Measurements from ENCODE around the gene MGAT4A.

MGAT4A gene

DNA sequence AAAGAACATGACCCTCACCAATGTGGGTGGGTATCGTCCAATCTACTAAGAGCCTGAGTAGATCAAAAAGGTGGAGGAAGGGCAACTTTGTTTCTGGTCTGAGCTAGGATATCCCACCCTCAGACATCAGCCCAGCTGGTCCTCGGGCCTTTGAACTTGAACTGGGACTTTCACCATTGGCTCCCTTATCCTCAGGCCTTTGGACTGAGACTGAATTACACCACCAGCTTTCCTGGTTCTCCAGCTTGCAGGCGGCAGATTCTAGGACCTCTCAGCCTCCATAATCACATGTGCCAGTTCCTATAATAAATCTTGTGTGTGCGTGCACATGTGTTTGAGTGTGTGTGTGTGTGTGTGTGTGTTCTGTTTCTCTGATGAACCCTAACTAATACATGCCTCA lies 10.6 kb downstream of the MGAT4A start:
- no peak overlapping the region for H3K4me3 ChIP-seq (ENCODE audit: low read length)
- TF ChIP-seq, protein P1, sequence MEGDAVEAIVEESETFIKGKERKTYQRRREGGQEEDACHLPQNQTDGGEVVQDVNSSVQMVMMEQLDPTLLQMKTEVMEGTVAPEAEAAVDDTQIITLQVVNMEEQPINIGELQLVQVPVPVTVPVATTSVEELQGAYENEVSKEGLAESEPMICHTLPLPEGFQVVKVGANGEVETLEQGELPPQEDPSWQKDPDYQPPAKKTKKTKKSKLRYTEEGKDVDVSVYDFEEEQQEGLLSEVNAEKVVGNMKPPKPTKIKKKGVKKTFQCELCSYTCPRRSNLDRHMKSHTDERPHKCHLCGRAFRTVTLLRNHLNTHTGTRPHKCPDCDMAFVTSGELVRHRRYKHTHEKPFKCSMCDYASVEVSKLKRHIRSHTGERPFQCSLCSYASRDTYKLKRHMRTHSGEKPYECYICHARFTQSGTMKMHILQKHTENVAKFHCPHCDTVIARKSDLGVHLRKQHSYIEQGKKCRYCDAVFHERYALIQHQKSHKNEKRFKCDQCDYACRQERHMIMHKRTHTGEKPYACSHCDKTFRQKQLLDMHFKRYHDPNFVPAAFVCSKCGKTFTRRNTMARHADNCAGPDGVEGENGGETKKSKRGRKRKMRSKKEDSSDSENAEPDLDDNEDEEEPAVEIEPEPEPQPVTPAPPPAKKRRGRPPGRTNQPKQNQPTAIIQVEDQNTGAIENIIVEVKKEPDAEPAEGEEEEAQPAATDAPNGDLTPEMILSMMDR (conservative IDR thresholded peaks at IDR 0.05; ENCODE audit: low read length) = no peak
- no peak for DNase-seq (ENCODE audit: low read depth)

DNA sequence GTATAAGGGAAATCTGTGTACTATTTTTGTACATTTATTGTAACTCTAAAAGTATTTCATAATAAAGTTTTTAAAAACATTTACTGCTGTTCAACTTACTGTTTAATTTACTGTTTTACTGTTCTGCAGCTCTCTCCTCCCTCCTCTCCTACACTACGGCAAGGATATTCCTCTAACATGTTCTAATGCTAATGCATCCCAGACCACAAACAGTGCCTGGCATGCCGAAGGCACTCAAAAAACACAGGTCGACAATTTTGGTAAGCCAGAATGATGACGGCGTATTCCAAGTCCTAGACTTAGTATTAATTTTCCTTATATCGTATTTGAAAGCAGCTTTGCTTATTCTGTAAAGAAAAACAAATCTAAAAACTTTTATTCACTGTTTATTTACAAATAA lies 13.3 kb downstream of the MGAT4A start:
- no peak overlapping the region for H3K4me3 ChIP-seq (ENCODE audit: low read length)
- DNase-seq (ENCODE audit: low read depth) = no peak
- TF ChIP-seq, protein P1 (conservative IDR thresholded peaks at IDR 0.05; ENCODE audit: low read length) = no peak

DNA sequence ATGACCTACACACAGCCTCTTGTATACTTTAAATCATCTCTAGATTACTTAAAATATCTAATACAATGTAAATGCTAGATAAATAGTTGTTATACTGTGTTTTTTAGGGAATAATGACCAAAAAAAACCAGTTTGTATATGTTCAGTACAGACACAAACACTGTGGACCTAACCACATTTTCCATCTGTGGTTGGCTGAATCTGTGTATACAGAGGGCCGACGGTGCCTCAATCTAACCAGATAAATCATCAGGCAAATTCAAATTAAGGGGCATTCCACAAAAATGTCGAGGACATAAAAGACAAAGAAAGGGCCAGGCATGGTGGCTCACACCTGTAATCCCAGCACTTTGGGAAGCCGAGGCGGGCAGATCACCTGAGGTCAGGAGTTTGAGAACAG lies 14.1 kb downstream of the MGAT4A start:
- no peak for DNase-seq (ENCODE audit: low read depth)
- TF ChIP-seq, protein P1 (conservative IDR thresholded peaks at IDR 0.05; ENCODE audit: low read length) = no peak
- no peak overlapping the region for H3K4me3 ChIP-seq (ENCODE audit: low read length)

DNA sequence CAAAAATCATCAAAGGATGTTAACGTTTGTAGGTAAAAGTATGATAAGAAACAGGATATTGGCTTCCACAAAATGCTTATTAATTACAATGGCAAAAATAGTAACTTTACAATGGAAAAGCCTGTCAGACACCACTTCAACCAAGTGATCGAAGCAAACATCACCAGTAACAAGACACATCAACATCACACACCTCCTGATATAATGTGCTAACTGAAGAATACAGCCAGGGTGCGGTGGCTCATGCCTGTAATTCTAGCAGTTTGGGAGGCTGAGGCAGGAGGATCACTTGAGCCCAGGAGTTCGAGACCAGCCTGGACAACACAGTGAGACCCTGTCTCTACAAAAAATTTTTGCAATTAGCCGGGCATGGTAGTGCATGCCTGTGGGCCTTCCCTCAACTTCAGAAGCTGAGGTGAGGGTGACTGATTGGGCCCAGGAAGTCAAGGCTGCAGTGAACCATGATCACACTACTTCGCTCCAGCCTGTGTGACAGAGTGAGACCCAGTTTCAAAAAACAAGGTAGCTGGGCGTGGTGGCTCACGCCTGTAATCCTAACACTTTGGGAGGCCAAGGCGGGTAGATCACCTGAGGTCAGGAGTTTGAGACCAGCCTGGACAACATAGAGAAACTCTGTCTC lies 15.0 kb downstream of the MGAT4A start:
- no peak for DNase-seq (ENCODE audit: low read depth)

DNA sequence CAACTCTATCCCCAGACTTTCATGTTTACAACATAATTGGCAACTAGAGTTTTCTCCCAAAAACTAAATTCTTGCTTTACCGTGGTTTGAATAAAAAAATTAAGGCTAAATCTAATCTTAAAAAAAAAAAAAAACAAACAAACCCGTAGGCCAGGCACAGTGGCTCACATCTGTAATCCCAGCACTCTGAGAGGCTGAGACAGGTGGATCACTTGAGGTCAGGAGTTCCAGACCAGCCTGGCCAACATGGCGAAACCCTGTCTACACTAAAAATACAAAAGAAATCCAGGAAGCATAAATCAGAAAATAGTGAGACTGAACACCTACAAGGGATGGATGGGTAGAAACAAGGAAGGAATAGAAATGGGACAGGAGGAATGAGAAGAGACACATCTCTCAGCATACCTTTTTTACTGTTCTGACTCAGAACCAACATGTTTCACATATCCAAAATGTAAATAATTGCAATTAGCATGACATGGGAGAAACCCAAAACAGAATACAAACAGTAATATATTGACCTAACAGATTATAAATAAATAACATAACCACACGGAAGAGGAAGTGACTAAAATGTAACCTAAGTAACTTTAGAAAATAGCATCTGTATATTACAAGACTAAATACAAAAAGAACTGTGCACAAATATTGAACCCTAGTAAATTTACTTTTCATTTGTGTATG lies 17.5 kb downstream of the MGAT4A start:
- no peak overlapping the region for H3K4me3 ChIP-seq (ENCODE audit: low read length)
- TF ChIP-seq, protein P1 (conservative IDR thresholded peaks at IDR 0.05; ENCODE audit: low read length) = no peak
- no peak for DNase-seq (ENCODE audit: low read depth)

More for the DNA sequence above, 15.0 kb downstream of the MGAT4A start:
- TF ChIP-seq, protein P1 (conservative IDR thresholded peaks at IDR 0.05; ENCODE audit: low read length) = no peak
- no peak overlapping the region for H3K4me3 ChIP-seq (ENCODE audit: low read length)

DNA sequence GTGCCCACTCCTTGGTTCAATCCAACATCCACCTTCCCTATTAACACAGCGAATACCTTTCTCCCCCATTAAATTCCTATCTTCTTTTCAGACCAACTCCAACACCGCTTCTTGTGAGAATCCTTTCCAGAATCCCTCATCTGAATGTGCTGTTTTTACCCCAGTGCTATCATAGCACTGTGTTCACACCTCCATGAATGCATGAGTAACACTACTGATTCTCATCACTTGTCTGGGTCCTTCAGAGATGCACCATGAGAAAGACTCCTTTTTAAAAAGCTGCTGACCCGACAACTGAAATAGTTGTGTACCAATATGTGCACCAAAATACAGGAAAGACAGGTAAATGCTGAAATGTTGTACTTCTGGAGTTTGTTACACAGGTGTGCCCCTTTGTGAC lies 18.8 kb downstream of the MGAT4A start:
- no peak overlapping the region for H3K4me3 ChIP-seq (ENCODE audit: low read length)
- TF ChIP-seq, protein P1 (conservative IDR thresholded peaks at IDR 0.05; ENCODE audit: low read length) = no peak

DNA sequence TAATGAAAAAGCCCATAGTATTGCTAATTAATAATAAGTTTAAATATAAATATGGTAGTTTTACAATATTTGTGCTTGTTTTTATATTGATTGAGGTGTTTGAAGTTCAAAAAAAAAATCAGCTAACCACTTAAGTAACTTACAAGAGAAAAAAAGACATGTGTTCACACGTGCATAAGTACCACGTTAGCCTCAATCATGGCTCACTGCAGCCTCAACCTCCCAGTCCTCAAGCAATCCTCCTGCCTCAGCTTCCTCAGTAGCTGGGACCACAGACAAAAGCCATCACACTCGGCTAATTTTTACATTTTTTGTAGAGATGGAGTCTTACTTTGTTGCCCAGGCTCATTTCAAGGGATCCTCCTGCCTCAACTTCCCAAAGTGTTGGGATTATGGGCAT lies 19.4 kb downstream of the MGAT4A start:
- H3K4me3 ChIP-seq (ENCODE audit: low read length) = no peak overlapping the region
- TF ChIP-seq, protein P1 (conservative IDR thresholded peaks at IDR 0.05; ENCODE audit: low read length) = no peak
- no peak for DNase-seq (ENCODE audit: low read depth)

More for the DNA sequence above, 18.8 kb downstream of the MGAT4A start:
- DNase-seq (ENCODE audit: low read depth) = no peak

All from AG10803 (cell line).